Osteocyte (in vitro differentiated cells): Measurements from ENCODE around the gene PRKCG. TPM values are rescaled to one million over a fixed set of nuclear protein-coding genes. Genes with fewer than 3 reads are reported as not detected.

Experiments
- DNase-seq: peaks from one replicate; pipeline ENCODE4 v3.0.0; 2021; ENCODE audit warnings: mixed read lengths; ENCODE audit not compliant: unreplicated experiment; ENCODE audit errors: extremely low spot score
- H3K27ac Mint-ChIP-seq: one replicate; pipeline ENCODE4 v1.8.0; 2021; ENCODE audit warnings: mild to moderate bottlenecking, mixed read lengths; ENCODE audit not compliant: unreplicated experiment
- H3K27me3 Mint-ChIP-seq: one replicate; pipeline ENCODE4 v1.8.0; 2021; ENCODE audit warnings: mixed read lengths; ENCODE audit not compliant: unreplicated experiment
- H3K36me3 Mint-ChIP-seq: one replicate; pipeline ENCODE4 v1.8.0; 2021; ENCODE audit warnings: mixed read lengths; ENCODE audit not compliant: unreplicated experiment
- H3K4me1 Mint-ChIP-seq: one replicate; pipeline ENCODE4 v1.8.0; 2021; ENCODE audit warnings: mixed read lengths; ENCODE audit not compliant: unreplicated experiment
- H3K4me3 Mint-ChIP-seq: one replicate; pipeline ENCODE4 v1.8.0; 2021; ENCODE audit warnings: mild to moderate bottlenecking, moderate library complexity, mixed read lengths; ENCODE audit not compliant: unreplicated experiment
- H3K9me3 Mint-ChIP-seq: one replicate; pipeline ENCODE4 v1.8.0; 2021; ENCODE audit warnings: mixed read lengths; ENCODE audit not compliant: unreplicated experiment
- total RNA-seq: library from RNA; stranded (reverse); gene quantifications from 2 replicates; pipeline ENCODE4 v1.2.1, GENCODE V29; 2021
- TF ChIP-seq, protein P1 (sequence below): fragments of 200-600 bp; sonication (generic); IDR thresholded peaks from 2 replicates; pipeline ENCODE4 v1.5.0; 2021; ENCODE audit warnings: antibody characterized with exemption, mild to moderate bottlenecking, moderate library complexity

PRKCG gene
- total RNA-seq, 1 donor from 2014 or later = 0.30 TPM

DNA sequence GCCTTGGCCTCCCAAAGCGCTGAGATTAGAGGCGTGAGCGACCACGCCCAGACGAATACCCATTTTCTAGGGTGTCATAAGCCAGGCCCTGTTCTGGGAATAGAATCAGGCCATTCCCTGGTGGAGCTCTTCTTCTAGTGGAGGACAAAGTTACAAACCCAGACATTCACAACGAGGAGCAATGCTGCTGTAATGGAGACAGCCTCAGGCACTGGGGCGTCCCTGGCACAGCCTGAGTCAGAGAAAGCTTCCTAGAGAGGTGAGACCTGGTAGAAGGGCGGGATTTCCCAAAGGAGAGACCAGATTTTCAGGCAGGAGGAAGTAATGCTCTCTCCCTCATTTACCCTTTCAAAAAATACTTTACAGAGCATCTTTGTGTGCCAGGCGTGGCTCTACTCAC is 12.7 kb downstream of the PRKCG start:
- TF ChIP-seq, protein P1, sequence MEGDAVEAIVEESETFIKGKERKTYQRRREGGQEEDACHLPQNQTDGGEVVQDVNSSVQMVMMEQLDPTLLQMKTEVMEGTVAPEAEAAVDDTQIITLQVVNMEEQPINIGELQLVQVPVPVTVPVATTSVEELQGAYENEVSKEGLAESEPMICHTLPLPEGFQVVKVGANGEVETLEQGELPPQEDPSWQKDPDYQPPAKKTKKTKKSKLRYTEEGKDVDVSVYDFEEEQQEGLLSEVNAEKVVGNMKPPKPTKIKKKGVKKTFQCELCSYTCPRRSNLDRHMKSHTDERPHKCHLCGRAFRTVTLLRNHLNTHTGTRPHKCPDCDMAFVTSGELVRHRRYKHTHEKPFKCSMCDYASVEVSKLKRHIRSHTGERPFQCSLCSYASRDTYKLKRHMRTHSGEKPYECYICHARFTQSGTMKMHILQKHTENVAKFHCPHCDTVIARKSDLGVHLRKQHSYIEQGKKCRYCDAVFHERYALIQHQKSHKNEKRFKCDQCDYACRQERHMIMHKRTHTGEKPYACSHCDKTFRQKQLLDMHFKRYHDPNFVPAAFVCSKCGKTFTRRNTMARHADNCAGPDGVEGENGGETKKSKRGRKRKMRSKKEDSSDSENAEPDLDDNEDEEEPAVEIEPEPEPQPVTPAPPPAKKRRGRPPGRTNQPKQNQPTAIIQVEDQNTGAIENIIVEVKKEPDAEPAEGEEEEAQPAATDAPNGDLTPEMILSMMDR = no peak
- Mint-ChIP-seq H3K4me3 (no peak overlapping the region), H3K27me3 (peaks cover 23% of the 10 kb centered on the region), H3K4me1 (peaks cover 2% of the 10 kb centered on the region), H3K9me3 (no peaks in the 10 kb centered on the region), H3K27ac (no peak overlapping the region), H3K36me3 (no peaks in the 10 kb centered on the region)
- DNase-seq = no peak

DNA sequence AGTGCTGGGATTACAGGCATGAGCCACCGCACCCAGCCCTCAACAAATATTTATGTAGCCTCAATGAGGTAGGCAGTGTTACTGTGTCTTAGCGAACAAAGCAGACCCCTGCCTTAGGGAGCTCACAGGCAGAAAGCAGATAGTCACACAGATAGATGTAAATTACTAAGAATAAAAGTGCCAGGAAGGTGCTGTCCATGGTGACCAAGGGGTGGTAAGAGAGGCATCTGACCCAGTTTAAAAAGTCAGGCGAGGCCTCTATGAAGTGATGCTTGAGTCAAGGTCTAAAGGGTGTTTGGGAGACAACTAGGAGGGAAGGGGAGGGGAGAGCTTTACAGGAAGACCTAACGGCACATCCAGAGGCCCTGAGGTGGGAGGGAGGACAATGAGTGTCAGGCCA is 14.7 kb downstream of the PRKCG start:
- Mint-ChIP-seq H3K36me3 (no peaks in the 10 kb centered on the region), H3K27me3 (peaks cover 18% of the 10 kb centered on the region), H3K4me3 (no peak overlapping the region), H3K4me1 (no peaks in the 10 kb centered on the region), H3K27ac (no peak overlapping the region), H3K9me3 (no peaks in the 10 kb centered on the region)
- TF ChIP-seq, protein P1 = no peak
- DNase-seq = no peak

DNA sequence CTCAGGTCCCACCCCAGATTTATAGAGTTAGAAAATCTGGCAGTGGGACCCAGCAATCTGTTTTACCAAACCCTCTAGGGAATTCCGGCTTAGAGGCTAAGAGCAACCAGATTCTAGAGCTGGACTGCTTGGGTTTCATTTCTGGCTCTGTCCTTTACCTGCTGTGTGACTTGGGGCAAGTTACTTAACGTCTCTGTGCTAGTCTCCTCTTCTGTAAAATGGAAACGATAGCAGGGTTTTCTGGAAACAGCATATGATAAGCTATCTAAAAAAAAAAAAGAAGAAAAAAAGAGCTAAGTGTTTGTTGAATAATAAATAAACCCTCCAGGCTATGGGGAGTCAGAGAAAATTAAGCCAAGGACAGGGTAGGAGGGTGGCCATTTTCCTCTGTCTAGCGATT is 15.5 kb downstream of the PRKCG start:
- TF ChIP-seq, protein P1 = no peak
- Mint-ChIP-seq H3K27ac (no peak overlapping the region), H3K27me3 (peaks cover 13% of the 10 kb centered on the region), H3K4me3 (no peak overlapping the region), H3K9me3 (no peaks in the 10 kb centered on the region), H3K36me3 (no peaks in the 10 kb centered on the region), H3K4me1 (no peaks in the 10 kb centered on the region)
- no peak for DNase-seq

DNA sequence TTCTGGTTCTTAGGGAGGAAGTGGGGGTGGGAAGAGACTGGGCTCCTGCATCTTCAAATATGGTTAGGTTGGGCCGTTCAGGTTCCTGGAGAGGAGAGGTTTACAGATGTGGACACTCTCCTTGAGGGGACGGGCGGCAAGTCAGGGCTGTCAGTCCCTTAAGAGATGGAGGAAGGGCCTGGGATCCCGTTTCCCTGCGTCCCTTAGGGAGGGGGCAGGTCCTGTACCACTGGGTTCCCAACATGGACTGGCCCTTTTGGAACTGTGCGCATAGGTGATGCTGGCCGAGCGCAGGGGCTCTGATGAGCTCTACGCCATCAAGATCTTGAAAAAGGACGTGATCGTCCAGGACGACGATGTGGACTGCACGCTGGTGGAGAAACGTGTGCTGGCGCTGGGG is 16.2 kb downstream of the PRKCG start:
- no peak for DNase-seq
- Mint-ChIP-seq H3K36me3 (no peaks in the 10 kb centered on the region), H3K4me3 (no peak overlapping the region), H3K4me1 (no peaks in the 10 kb centered on the region), H3K9me3 (no peaks in the 10 kb centered on the region), H3K27me3 (peaks cover 10% of the 10 kb centered on the region), H3K27ac (no peak overlapping the region)
- TF ChIP-seq, protein P1 = no peak

DNA sequence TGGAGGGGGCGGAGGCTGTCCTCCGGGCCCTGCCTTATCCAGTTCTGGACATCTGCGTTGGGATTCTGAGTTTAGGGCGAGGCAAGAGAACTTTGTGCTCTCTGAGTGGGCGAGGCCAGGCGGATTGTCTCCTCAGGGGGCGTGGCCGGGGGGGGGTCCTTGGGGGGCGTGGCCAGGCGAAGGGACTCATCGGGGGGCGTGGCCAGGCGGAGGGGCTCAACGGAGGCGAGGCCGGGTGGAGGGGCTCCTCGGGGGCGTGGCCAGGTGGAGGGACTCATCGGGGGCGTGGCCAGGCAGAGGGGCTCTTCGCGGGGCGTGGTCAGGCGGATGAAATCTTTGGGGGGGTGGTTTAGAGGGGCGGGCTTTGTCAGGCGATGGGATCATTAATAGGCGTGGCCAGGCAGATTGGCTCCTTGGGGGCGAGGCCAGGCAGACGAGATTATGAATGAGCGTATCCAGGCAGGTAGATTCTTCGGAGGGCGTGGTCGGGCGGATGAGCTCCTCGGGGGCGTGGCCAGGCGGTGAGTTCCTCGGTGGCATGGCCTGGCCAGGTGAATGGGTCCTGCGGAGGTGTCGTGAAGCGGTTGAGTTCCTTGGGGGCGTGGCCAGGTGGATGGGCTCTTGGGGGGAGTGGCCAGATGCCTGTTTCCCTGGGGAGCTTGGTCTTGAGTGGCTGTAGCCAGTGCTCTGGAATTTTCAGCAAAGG is 16.8 kb downstream of the PRKCG start:
- Mint-ChIP-seq H3K27ac (no peak overlapping the region), H3K9me3 (no peaks in the 10 kb centered on the region), H3K27me3 (peaks cover 10% of the 10 kb centered on the region), H3K36me3 (no peaks in the 10 kb centered on the region), H3K4me1 (no peaks in the 10 kb centered on the region), H3K4me3 (no peak overlapping the region)
- DNase-seq = no peak
- TF ChIP-seq, protein P1 = no peak
